HG03039 (cell line): Measurements from ENCODE around the gene GHRL.
"Not testable (repeated sequence)": the region's sequence is repeated elsewhere in the genome, so short reads cannot be mapped to it uniquely, and the experiment has no call there.

Experiments used
- ATAC-seq: cut with Tn5 transposase; IDR thresholded peaks from one replicate; pipeline ENCODE4 v1.9.1; 2021; ENCODE audit warnings: mild to moderate bottlenecking, moderate library complexity; ENCODE audit not compliant: unreplicated experiment

The GHRL gene

DNA sequence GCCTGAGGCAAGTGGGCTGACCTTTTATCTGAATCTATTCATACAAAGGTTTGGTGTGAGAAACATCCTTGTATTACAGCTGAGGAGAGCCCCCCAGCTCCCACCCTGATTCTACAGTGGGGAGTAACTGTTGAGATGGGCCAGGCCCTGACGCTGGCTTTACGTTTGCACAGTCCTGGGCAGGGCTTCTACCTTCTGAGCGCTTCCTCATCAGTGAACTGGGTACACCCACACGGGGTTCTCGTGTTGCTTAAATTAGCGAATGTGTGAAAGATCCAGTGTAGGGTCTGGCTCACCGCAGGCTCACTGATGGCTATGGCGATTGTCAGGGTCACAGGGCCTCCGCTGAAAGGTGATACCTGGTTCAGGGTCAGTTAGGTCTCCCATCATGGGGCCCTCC, 7.3 kb upstream of the GHRL start:
- no peak for ATAC-seq

DNA sequence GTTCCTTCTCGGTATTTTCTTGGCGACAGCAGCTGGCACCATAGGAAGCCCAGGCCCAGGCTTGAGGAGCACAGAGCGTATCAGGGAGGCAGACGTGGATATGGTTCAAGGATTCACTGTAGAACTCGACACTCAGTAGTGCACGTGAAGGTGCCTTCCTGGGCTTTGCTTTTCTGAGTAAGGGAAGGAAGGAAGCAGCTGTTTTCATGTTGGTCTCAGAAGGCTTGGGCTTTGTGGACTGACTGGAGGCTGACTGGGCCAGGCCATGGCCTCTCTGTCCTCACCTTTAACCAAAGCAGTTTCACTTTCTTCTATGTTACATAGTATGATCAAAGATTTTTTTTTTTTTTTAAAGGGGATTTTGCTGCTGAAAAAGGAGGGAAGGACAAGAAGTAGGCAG, 6.9 kb upstream of the GHRL start:
- ATAC-seq, result no peak

DNA sequence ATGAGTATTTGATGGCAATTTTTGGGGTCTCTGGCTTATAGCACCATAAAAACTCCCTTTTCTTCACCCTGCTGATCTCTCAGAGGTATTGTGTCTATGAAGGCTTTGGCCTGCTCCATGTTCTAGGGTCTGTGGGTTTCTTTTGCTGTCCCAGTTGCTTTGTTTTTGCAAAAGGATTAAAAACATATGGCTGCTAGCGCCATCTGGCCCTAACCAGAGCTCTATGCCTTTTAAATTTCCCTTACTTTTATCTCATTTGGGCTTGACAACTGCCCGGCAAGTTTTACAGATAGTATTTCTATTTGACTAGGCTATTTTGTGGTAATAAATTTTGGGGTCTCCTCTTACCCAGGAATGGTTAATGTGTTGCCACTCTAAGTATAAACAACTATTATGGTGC, 6.4 kb upstream of the GHRL start:
- no peak for ATAC-seq

DNA sequence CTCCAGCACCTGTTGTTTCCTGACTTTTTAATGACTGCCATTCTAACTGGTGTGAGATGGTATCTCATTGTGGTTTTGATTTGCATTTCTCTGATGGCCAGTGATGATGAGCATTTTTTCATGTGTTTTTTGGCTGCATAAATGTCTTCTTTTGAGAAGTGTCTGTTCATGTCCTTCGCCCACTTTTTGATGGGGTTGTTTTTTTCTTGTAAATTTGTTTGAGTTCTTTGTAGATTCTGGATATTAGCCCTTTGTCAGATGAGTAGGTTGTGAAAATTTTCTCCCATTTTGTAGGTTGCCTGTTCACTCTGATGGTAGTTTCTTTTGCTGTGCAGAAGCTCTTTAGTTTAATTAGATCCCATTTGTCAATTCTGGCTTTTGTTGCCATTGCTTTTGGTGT, 5.3 kb upstream of the GHRL start:
- ATAC-seq, result not testable (repeated sequence)

DNA sequence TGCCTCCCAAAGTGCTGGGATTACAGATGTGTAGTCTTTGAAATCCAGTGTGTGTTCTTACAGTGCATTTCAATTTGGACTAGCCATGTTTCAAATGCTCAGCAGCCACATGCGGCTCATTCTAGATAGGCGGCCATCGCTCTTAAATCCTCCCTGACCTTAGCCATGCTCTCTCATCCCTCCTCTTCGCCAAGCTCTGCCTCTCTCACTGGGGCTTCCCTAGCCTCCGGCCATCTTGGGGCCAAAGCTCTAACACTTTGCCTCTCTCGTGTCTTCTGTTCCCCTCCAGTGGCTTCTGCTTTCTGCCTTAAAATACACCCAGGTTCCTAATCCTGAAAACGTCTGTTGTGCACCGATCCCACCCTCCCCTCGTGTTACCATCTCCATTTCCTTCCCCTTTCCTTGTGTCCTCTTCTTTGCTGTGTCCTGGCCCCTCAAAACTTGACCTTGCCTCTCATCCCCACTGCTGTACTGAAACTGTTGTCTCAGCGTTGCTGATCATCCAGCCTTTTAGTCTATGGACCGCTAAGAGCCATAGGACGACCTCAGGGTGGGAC, 1.4 kb upstream of the GHRL start:
- no peak for ATAC-seq

DNA sequence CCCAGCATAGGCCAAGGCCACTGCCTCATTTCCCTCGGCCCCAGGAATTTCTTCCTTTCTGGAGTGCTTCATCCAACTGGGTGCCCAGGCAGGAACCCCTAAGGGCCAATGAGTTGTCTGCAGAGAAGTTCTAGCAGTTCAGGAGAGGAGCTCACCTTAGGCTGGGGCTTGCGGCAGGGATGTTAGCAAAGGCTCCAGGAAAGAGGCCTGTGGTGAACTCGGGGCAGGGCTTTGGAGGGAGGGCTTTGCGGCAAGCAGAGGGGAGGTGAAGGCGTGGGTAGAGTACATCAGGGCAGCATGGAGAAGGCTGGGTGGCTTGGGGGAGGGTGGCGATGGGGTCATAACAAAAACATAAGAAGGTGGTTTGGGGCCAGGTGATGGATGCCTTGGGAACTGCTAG, 1.1 kb downstream of the GHRL start:
- no peak for ATAC-seq

DNA sequence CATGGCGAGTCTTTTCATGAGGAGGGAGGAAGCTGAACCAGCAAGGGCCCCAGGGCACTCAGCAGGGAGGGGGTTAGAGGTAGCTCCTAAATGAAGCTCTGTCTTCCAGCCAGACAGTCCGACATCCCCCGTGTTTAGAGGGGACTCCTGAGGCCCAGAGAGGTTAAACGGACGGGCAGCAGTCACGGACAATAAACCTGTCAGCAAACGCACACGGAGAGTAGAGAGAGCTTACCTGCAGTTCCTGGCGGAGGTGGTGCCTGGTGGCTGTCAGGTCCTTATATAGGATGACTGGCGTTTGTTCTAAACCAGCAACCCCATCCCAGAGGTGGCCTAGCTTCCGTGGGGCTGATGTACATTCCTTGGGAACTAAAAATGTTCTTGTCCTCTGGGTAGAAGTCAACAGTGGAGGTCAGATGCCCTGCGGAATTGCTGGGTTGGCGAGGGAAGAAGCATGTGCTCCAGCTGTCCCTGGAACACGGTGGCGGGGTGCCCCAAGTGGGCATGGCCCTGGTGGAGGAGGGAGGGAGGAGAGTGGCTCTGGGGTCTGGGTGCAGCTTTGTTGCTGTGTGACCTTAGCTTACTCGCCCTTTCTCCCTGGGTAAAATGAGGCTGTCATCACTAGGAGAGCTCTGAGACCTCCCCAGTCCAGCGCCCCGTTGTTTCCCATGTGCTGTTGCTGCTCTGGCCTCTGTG, 2.1 kb downstream of the GHRL start:
- ATAC-seq, result no peak

DNA sequence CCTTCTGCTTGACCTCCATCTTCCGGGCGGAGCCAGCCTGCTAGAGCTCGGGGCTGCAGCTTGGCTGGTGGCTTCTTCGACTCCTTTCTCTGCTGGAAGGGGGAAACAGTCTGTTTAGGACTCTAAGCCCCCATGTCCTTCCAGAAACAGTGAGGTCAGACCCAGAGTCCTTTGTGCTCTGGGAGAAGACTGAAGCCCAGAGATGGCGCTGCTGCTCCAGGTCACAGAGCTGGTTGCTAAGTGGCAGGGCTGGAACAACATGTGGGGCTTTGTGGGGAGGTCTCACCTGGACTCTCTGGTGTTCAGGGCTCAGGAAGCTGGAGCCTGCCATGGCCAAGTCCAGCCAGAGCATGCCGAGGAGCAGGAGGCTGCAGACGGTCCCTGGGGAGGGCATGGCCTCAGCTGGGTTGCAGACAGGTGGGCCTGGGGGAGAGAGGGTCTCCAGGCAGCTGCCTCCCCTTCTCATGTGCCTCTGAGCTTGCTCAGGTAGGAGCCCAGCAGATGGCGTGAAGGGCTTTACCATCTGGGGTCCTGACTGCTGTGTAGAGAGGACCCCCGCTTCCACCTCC, 2.9 kb downstream of the GHRL start:
- no peak for ATAC-seq

DNA sequence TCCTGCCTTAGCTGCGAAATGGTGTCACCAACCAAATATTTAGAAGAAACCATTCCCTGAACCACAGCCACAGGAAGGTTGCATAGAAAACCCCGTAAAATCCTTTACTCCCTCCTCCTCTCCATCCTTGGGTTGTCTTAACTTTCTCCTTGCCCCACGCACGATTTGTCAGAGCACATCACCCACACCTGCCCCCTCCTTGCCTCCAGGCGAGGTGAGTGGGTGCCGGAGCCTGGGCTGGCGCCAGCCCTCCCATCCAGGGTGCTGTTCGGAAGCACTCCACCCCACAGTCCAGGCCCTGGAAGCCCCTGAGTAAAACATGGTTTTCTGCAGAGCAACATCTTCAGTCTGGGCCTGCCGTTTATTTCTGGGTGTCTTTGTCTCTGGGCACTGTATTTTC, 3.7 kb downstream of the GHRL start:
- ATAC-seq, result no peak

DNA sequence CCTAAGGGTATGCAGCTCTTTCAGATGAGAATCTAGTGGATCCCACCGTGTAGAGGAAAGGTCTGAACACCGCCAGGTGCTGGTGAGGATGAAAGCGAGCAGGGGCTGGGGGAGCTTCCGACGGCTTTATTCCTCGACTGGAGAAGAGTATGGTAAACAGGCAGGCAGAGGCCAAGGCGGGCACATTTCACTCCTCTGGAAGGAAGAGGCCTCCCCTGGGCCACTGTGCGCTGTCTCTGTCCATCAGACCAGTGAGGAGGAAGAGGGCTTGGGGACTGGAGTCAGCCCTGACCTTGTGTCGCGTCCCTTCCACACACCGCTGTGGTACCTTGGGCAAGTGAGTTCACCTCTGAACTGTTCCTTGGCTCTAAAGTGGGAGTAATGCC, 4.2 kb downstream of the GHRL start:
- no peak for ATAC-seq

DNA sequence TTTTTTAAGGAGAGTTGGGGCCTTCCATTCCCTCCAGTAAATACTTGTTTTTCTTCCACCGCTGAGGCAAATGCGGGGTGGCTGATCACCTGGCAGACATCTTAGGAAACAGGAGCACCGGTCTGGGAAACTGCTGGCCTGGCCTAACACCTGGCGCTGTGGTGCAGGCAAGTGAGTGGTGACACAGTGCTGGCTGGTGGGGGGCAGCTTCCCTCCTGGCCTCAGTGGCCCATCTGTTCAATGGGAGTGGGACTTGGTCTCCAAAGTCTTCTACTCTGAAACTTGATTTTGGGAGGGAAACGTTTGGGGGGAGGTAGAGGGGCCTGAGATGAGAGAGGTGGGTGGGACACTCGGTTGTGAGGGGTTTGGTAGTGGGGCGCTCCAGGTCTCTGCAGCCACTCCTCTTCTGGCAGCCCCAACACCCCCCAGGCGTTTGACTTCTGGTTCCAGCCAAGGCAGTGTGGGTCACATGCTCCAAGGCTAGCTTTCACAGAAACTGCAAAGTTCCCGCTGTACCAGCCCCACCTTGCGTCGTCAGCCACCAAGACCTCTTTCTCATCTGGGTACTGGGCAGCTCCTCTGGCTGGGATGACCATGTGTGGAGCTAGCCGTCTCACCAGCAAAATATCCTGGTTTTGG, 4.7 kb downstream of the GHRL start:
- ATAC-seq, result no peak

DNA sequence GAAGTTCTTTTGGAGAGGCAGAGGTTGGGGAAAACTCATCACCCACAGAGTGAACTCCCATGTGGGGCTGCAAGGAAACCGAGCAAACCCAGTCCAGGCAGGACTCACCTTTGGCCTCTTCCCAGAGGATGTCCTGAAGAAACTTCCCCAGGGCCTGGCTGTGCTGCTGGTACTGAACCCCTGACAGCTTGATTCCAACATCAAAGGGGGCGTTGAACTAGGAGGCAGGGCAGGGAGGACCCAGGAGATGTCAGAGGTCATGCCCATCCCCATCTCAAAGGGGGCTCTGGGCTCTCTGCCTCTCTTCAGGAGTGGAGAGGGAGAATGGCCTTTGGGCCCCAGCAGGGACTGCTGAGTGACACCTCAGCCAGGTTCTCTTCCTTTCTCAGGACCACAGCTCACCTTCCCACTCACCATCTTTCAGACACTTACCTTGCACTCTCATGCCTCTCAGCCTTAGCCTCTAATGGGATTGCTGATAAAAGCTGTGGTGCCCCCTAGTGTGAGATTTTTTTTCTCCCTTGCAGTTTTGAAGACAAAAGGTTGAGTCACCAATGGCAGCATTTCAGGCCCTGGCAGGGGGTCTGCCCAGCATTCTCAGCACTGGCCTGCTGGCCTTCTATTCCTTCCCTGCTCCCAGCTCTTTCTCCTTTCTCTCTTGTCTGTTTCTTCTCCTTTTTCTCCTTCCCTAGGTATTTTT, 6.0 kb downstream of the GHRL start:
- ATAC-seq, result no peak

DNA sequence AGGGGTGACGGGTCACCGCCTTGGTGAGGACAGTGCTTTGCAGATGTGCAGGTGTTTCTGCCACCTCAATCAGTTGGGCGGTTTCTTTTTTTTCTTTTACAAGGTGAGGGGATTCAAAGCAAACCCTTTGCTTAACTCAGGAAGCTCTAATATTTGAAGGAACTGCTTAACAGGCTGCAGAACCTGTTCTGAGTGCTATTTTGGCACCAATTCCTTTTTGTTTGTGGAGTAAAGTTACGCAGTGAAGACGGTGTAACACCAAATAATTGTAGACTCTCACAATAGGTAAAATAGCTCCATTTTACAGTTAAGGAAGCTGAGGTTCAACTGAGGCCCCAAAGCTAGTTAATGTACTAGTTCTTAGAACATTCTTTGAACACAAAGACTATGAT, 6.6 kb downstream of the GHRL start:
- ATAC-seq, result no peak

DNA sequence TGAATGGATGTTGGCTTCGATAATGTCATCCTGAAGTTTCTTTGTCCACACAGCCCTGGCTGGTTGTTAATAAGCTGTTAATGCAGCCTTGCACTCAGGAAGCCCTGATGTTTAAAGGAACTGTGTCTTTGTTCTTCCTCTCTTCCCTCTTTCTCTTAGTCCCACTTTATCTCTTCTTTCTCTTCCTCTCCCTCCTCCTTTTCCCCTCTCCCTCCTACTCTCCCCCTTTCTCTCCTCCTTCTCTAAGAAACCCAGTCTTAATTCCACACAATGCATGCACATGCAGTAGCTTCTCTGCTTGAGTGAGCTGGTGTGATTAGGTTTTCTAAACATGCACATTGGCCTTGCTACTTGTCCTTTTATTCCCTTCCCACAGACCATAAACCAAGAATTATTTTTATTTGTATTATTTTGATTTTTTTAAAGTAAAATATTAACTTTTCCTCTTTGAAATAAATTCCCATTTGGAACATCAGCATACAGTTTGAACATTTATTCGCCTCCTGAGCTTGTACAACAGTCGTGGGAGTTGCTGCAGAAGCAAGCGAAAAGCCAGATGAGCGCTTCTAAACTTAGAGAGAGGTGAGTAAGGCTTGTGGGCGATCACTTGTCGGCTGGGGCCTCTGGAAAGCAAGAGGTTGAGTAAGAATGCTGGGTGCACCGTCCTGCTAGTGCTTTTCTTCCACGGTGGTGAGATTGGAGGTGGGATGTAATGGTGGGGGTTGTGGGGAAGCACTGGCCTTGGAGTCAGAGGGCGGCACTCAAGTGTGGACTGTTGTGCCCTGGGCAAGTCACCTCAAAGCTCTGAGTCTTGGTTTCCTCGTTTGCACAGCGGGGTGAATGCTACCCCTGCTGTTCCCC, 7.2 kb downstream of the GHRL start:
- ATAC-seq, result no peak

DNA sequence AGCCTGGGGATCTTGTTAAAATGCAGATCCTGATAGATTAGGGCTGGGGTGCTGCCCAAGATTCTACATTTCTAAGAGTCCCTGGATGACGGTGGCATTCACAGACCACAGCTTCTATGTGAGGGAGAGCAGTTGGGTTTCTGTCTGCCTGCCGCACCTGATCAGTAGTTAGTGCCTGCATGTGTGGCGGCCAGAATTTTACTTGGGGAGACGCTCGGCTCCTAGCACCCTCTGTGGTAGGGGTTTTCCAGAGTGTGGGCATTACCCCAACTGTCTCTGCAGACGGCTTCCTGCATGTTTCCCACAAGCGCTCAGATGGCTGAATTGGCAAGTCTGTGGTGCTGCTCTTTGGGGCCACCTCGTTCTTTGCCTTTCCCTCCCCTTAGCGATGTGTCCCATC, 8.3 kb downstream of the GHRL start:
- ATAC-seq, result no peak

DNA sequence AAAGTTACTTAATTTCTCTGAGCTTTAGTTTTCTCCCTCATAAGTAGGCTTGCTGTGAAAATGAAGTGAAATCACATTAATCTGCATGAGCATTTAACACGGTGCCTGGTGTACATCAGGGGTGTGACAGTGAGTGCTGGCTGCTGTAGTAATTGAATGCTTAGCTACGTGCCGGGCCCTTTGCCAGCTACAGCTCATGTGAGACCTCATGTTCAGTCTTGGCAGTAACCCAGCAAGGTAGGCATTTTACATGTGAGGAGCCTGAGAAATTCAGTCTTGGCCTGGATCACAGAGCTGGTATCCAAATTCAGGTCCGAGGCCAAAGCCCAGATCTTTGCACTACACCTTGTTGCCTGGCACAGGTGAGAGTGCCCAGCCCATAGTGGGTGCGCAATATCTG, 9.1 kb downstream of the GHRL start:
- ATAC-seq, result no peak

DNA sequence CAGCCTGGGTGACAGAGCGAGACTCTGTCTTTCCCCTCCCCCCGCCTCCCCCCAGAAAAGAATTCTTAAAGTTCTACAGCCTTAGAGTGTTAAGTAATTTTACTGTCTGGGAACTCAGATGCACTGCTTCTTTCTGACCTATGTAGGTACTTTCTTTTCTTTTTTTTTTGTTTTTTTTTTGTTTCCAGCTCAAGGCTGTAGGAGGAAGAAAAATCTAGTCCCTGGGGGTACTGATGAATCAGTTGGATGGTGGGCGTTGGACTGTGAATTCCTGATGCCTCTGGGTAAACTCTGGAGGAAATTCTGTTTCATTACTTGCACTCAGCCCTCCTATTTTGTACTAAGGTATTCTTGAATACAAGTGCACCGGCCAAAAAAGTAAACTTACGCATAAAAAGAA, 10.8 kb downstream of the GHRL start:
- no peak for ATAC-seq

DNA sequence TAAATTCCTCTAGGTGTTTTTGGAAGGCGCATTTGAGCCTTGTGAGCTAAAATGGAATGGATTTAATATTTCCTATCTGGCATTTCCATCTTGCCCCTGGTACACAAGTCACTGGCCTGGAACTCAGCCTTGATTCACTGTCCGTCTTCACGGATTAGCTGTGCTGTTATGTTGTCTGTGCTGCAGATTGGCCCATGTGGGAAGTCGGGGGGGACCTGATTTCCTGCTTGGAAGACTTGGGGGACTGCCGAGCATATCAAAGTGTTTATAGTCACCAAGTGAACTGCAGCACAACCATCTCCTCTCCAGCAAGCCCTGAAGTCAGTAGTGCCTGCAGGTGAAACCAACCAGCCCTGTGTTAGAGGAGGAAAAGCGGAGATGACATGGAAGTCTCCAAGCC, 12.2 kb downstream of the GHRL start:
- no peak for ATAC-seq

DNA sequence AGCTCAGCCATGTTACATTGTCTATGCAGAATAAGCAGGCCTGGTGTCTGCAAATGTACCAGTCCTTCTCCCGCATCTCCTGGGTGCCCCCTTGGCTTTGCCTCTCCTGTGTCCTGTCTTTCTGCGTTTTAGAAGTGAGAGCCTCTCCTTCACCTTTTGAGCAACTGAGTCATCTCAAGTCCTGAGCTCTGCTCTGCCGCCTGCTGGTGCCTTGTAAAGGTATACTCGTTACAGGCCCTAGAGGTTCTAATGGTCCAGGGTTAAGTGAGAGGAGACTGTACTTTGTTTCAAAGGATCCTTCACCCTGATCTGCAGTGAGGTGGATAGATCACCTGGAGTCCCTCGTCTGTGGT, 12.6 kb downstream of the GHRL start:
- ATAC-seq, result no peak

DNA sequence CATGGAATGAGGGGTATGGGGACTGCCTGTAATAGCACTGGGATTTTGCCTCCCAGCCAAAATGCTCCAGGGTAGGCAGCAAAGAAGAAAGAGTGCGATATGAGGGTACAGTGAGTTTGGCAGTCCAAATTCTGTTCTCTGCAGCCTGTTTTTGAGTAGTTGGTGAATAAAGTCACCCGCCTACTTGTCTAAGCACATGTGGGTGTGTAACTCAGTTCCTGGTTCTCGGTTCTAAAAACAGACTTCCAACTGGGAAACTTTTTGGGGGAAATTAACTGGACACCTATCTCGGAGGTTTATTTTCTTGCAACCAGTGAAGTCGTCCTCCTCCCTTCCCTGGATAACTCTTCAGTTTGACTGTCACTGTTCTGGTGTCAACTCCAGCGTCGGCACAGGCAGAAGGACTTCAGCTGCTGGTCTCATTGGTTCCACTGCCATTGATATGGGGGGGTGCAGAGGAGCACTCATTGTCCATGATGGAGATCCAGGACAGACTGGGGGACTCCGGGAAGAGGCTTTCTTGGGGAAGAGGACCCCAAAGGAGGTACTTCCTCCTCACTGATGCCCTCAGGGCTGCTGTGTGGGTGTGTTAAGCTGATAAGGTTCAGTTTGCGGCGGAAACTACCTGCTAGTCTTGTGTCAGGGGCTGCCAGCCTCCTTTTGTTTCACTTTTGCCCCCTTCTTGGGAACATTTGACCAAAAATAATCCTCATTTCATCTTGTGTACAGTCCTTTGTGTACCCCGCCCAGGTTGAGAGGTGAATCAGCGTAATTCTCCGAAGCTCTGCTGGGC, 13.2 kb downstream of the GHRL start:
- no peak for ATAC-seq
